Measurements from ENCODE around the gene CCDC40.

CCDC40 gene

GRCh38 chr17:80000981-80001775 is 35.3 kb upstream of the CCDC40 start:
- no peak for DNase-seq

GRCh38 chr17:80002070-80002641 is 34.3 kb upstream of the CCDC40 start:
- DNase-seq, result peak; percentile 44

GRCh38 chr17:80002690-80003490 is 33.6 kb upstream of the CCDC40 start:
- peak; percentile 69 for DNase-seq

- DNase-seq, result no peak
Measured at GRCh38 chr17:80003969-80004368, 32.5 kb upstream of the CCDC40 start.

- peak; percentile 61 for DNase-seq
Measured at GRCh38 chr17:80005360-80006338, 30.8 kb upstream of the CCDC40 start.

- no peak for DNase-seq
Measured at GRCh38 chr17:80006339-80006720, 30.1 kb upstream of the CCDC40 start.

- no peak for DNase-seq
Measured at GRCh38 chr17:80006811-80007752, 29.4 kb upstream of the CCDC40 start.

- no peak for DNase-seq
Measured at GRCh38 chr17:80007939-80008338, 28.5 kb upstream of the CCDC40 start.

GRCh38 chr17:80008383-80008840 is 28.0 kb upstream of the CCDC40 start:
- peak; percentile 98 for DNase-seq

- DNase-seq, result no peak
Measured at GRCh38 chr17:80008848-80009247, 27.6 kb upstream of the CCDC40 start.

- DNase-seq, result no peak
Measured at GRCh38 chr17:80009391-80010282, 26.8 kb upstream of the CCDC40 start.

GRCh38 chr17:80010283-80010858 is 26.1 kb upstream of the CCDC40 start:
- no peak for DNase-seq

- DNase-seq, result no peak
Measured at GRCh38 chr17:80011989-80012555, 24.4 kb upstream of the CCDC40 start.

GRCh38 chr17:80012765-80013741 is 23.4 kb upstream of the CCDC40 start:
- no peak for DNase-seq

- no peak for DNase-seq
Measured at GRCh38 chr17:80017226-80018010, 19.0 kb upstream of the CCDC40 start.

GRCh38 chr17:80018917-80019651 is 17.4 kb upstream of the CCDC40 start:
- DNase-seq, result no peak

GRCh38 chr17:80021600-80021999 is 14.8 kb upstream of the CCDC40 start:
- no peak for DNase-seq
